SH-SY5Y (cell line): ENCODE measurements around the gene ZMIZ1.

ENCODE experiments used
- GATA2 ChIP-seq: IDR thresholded peaks from 2 replicates; pipeline ENCODE4 v1.6.1; 2011; ENCODE audit warnings: mild to moderate bottlenecking, low read depth, low read length
- GATA3 ChIP-seq: IDR thresholded peaks from 2 replicates; pipeline ENCODE4 v1.6.1; 2011; ENCODE audit warnings: low read depth, mild to moderate bottlenecking, low read length, moderate library complexity

DNA sequence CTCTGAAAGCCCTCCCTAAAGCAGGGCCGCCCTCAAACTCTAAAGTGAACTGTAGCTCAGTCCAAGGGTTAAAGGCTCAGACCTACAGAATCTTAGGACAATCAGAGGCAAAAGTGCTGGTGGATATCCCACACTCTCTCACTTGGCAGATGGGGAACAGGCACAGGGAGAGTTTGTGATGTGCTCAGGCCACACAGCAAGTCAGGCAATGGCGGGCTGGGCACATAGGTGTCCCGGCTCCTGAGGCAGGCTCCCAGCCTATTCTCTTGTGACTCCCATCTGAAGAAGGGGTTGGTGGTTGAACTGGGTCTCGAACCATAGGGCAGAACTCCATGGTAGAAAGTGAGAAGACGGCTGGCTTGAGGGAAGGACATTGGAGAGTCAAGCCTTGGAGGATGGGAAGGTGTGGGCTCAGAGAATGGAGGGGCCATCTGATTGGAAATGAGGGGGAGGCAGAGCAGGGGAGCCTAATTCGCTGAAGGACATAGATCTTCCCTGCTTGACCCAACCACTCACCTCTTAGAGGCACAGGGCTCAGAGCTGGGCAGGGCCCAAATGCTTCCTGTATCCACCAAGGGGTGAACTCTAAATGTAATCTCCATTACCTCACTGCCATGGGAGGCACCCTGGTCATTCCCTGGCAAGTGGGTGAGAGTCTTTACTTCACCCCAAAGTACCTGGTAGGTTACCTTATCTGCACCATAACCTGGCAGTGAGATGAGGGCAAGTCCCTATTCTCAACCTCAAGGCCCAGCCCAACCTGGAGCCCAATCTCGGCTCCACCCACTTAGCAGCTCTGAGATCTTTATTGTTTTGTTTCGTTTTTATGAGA is 4.9 kb upstream of the ZMIZ1 start:
- TF ChIP-seq GATA3 (no peak), GATA2 (no peak)
